Activated T-cell treated with anti-CD3 and anti-CD28 coated beads, Interleukin-2, amount 50 U/mL, for 72 hours (primary cell): Measurements from ENCODE around the gene TTLL10. TPM values are rescaled to one million over a fixed set of nuclear protein-coding genes. Genes with fewer than 3 reads are reported as not detected.

ENCODE experiments used
- ATAC-seq, 2 donors: fragments of 150-1000 bp; cut with Tn5 transposase; replicated peaks in 1 of 2; 2 replicates each; pipeline ENCODE4 v1.10.0; 2021; ENCODE audit warnings: moderate library complexity in 2 of 2, mild to moderate bottlenecking in 1 of 2
- DNase-seq, 2 donors: peaks; one replicate each; pipeline ENCODE4 v3.0.0; 2021 to 2022; ENCODE audit warnings: mixed read lengths in 1 of 2
- H3K27ac Mint-ChIP-seq: one replicate; pipeline ENCODE4 v1.8.0; 2022; ENCODE audit warnings: mild to moderate bottlenecking, moderate library complexity, mixed read lengths
- H3K27me3 Mint-ChIP-seq: one replicate; pipeline ENCODE4 v1.8.0; 2022; ENCODE audit warnings: low read depth, mixed read lengths
- H3K36me3 Mint-ChIP-seq, 2 donors: one replicate each; pipeline ENCODE4 v1.8.0; 2022; ENCODE audit warnings: mixed read lengths in 2 of 2, mild to moderate bottlenecking in 1 of 2; ENCODE audit not compliant: insufficient read depth in 2 of 2
- H3K4me1 Mint-ChIP-seq: one replicate; pipeline ENCODE4 v1.8.0; 2022; ENCODE audit warnings: low read depth, mixed read lengths
- H3K4me3 Mint-ChIP-seq, 2 donors: one replicate each; pipeline ENCODE4 v1.8.0; 2022; ENCODE audit warnings: mild to moderate bottlenecking in 2 of 2, mixed read lengths in 2 of 2, moderate library complexity in 2 of 2
- H3K9me3 Mint-ChIP-seq, 2 donors: one replicate each; pipeline ENCODE4 v1.8.0; 2022; ENCODE audit warnings: mixed read lengths in 2 of 2
- total RNA-seq, 2 donors: library from RNA; stranded (reverse); gene quantifications; one replicate each; pipeline ENCODE4 v1.2.3, GENCODE V29; 2022

Gene TTLL10
- total RNA-seq, 2 donors from 2014 or later = 0.36 TPM; not detected in 1

- no peaks in the 10 kb centered on the region for H3K27me3 Mint-ChIP-seq
- peaks cover 17 to 33% of the 10 kb centered on the region in 2 donors for H3K36me3 Mint-ChIP-seq
- ATAC-seq (no peak), DNase-seq (no peak)
- peaks cover 26% of the 10 kb centered on the region for H3K4me1 Mint-ChIP-seq
- no peak overlapping the region for H3K27ac Mint-ChIP-seq
- no peaks in the 10 kb centered on the region for H3K9me3 Mint-ChIP-seq
- no peak overlapping the region for H3K4me3 Mint-ChIP-seq
Measured at GRCh38 chr1:1226566-1227362, 53.1 kb downstream of the TTLL10 start.

GRCh38 chr1:1227386-1227785 is 53.7 kb downstream of the TTLL10 start:
- H3K4me3 Mint-ChIP-seq = no peak overlapping the region
- peaks cover 17 to 33% of the 10 kb centered on the region in 2 donors for H3K36me3 Mint-ChIP-seq
- no peak for ATAC-seq
- no peaks in the 10 kb centered on the region for H3K9me3 Mint-ChIP-seq
- no peak for DNase-seq
- peaks cover 26% of the 10 kb centered on the region for H3K4me1 Mint-ChIP-seq
- no peak overlapping the region for H3K27ac Mint-ChIP-seq
- H3K27me3 Mint-ChIP-seq = no peaks in the 10 kb centered on the region

GRCh38 chr1:1228187-1228586 is 54.5 kb downstream of the TTLL10 start:
- H3K4me1 Mint-ChIP-seq = peaks cover 26% of the 10 kb centered on the region
- ATAC-seq (no peak), DNase-seq (no peak)
- no peaks in the 10 kb centered on the region for H3K27me3 Mint-ChIP-seq
- H3K27ac Mint-ChIP-seq = no peak overlapping the region
- H3K36me3 Mint-ChIP-seq = peaks cover 11 to 26% of the 10 kb centered on the region in 2 donors
- no peaks in the 10 kb centered on the region for H3K9me3 Mint-ChIP-seq
- no peak overlapping the region for H3K4me3 Mint-ChIP-seq

GRCh38 chr1:1228596-1229321 is 55.1 kb downstream of the TTLL10 start:
- peaks cover 12 to 26% of the 10 kb centered on the region in 2 donors for H3K36me3 Mint-ChIP-seq
- no peak overlapping the region for H3K27ac Mint-ChIP-seq
- peaks cover 0 to 1% of the 10 kb centered on the region in 2 donors for H3K9me3 Mint-ChIP-seq
- peaks cover 32% of the 10 kb centered on the region for H3K4me1 Mint-ChIP-seq
- ATAC-seq (no peak), DNase-seq (no peak)
- H3K27me3 Mint-ChIP-seq = no peaks in the 10 kb centered on the region
- H3K4me3 Mint-ChIP-seq = no peak overlapping the region

GRCh38 chr1:1229770-1230169 is 56.1 kb downstream of the TTLL10 start:
- H3K36me3 Mint-ChIP-seq = peaks cover 12 to 21% of the 10 kb centered on the region in 2 donors
- H3K27ac Mint-ChIP-seq = peak overlapping the region; percentile 77
- H3K27me3 Mint-ChIP-seq = no peaks in the 10 kb centered on the region
- DNase-seq = no peak
- no peak for ATAC-seq
- peaks cover 42% of the 10 kb centered on the region for H3K4me1 Mint-ChIP-seq
- H3K9me3 Mint-ChIP-seq = peaks cover 0 to 1% of the 10 kb centered on the region in 2 donors
- H3K4me3 Mint-ChIP-seq = peak overlapping the region; percentile 93 to 100

- Mint-ChIP-seq H3K27ac (peak overlapping the region; percentile 99), H3K9me3 (peaks cover 0 to 1% of the 10 kb centered on the region in 2 donors), H3K27me3 (no peaks in the 10 kb centered on the region), H3K4me3 (peak overlapping the region; percentile 93 to 100), H3K36me3 (peaks cover 9 to 18% of the 10 kb centered on the region in 2 donors), H3K4me1 (peaks cover 39% of the 10 kb centered on the region)
- ATAC-seq (no peak), DNase-seq (no peak)
Measured at GRCh38 chr1:1230656-1231399, 57.1 kb downstream of the TTLL10 start.

GRCh38 chr1:1231400-1232207 is 57.9 kb downstream of the TTLL10 start, which contains the start of gene SDF4:
TSS of gene SDF4 (minus strand) at chr1:1232001. CDS start at chr1:1228772, 3,229 bp downstream.
- Mint-ChIP-seq H3K4me1 (peaks cover 37% of the 10 kb centered on the region), H3K27ac (peak within 1 kb of the TSS; percentile 99), H3K27me3 (no peaks in the 10 kb centered on the region), H3K4me3 (peak within 1 kb of the TSS; percentile 93 to 100), H3K36me3 (peaks cover 7 to 18% of the 10 kb centered on the region in 2 donors), H3K9me3 (peaks cover 0 to 1% of the 10 kb centered on the region in 2 donors)
- ATAC-seq (peak; percentile 96 to 97), DNase-seq (peak; percentile 98)

GRCh38 chr1:1232208-1232795 is 58.6 kb downstream of the TTLL10 start, which contains the start of gene B3GALT6:
TSS of gene B3GALT6 (plus strand) at chr1:1232237. CDS start at chr1:1232279, 42 bp downstream.
- no peak for DNase-seq
- peaks cover 0 to 1% of the 10 kb centered on the region in 2 donors for H3K9me3 Mint-ChIP-seq
- no peaks in the 10 kb centered on the region for H3K27me3 Mint-ChIP-seq
- H3K4me3 Mint-ChIP-seq = peak within 1 kb of the TSS; percentile 93 to 100
- peaks cover 7 to 18% of the 10 kb centered on the region in 2 donors for H3K36me3 Mint-ChIP-seq
- ATAC-seq = no peak
- H3K4me1 Mint-ChIP-seq = peaks cover 37% of the 10 kb centered on the region
- H3K27ac Mint-ChIP-seq = peak within 1 kb of the TSS; percentile 99

- H3K9me3 Mint-ChIP-seq = peaks cover 0 to 1% of the 10 kb centered on the region in 2 donors
- H3K4me3 Mint-ChIP-seq = peak overlapping the region; percentile 84 to 96
Measured at GRCh38 chr1:1232796-1233566, 59.3 kb downstream of the TTLL10 start.

GRCh38 chr1:1233567-1233892 is 59.9 kb downstream of the TTLL10 start:
- peak overlapping the region; percentile 84 to 96 for H3K4me3 Mint-ChIP-seq
- H3K9me3 Mint-ChIP-seq = peaks cover 0 to 1% of the 10 kb centered on the region in 2 donors
- H3K27ac Mint-ChIP-seq = peak overlapping the region; percentile 98
- peaks cover 37% of the 10 kb centered on the region for H3K4me1 Mint-ChIP-seq
- H3K36me3 Mint-ChIP-seq = peaks cover 7 to 18% of the 10 kb centered on the region in 2 donors
- ATAC-seq (no peak), DNase-seq (no peak)
- H3K27me3 Mint-ChIP-seq = no peaks in the 10 kb centered on the region

More at GRCh38 chr1:1232796-1233566, 59.3 kb downstream of the TTLL10 start:
- Mint-ChIP-seq H3K4me1 (peaks cover 37% of the 10 kb centered on the region), H3K36me3 (peaks cover 7 to 18% of the 10 kb centered on the region in 2 donors), H3K27me3 (no peaks in the 10 kb centered on the region), H3K27ac (peak overlapping the region; percentile 98)
- DNase-seq = no peak
- ATAC-seq = no peak

- H3K27ac Mint-ChIP-seq = peak overlapping the region; percentile 98
- ATAC-seq (no peak), DNase-seq (no peak)
- H3K4me1 Mint-ChIP-seq = peaks cover 36% of the 10 kb centered on the region
- peaks cover 7 to 18% of the 10 kb centered on the region in 2 donors for H3K36me3 Mint-ChIP-seq
- peak overlapping the region; percentile 84 to 96 for H3K4me3 Mint-ChIP-seq
- peaks cover 0 to 1% of the 10 kb centered on the region in 2 donors for H3K9me3 Mint-ChIP-seq
- no peaks in the 10 kb centered on the region for H3K27me3 Mint-ChIP-seq
Measured at GRCh38 chr1:1234180-1234808, 60.6 kb downstream of the TTLL10 start.
